Activated effector memory CD4-positive, alpha-beta T cell treated with anti-CD3 and anti-CD28 coated beads, Interleukin-2, amount 50 U/mL, for 16 hours (primary cell): ENCODE results near the gene UCMA.

Source experiments
- DNase-seq: peaks from one replicate; pipeline ENCODE4 v3.0.0-alpha.2; 2020

UCMA gene

DNA sequence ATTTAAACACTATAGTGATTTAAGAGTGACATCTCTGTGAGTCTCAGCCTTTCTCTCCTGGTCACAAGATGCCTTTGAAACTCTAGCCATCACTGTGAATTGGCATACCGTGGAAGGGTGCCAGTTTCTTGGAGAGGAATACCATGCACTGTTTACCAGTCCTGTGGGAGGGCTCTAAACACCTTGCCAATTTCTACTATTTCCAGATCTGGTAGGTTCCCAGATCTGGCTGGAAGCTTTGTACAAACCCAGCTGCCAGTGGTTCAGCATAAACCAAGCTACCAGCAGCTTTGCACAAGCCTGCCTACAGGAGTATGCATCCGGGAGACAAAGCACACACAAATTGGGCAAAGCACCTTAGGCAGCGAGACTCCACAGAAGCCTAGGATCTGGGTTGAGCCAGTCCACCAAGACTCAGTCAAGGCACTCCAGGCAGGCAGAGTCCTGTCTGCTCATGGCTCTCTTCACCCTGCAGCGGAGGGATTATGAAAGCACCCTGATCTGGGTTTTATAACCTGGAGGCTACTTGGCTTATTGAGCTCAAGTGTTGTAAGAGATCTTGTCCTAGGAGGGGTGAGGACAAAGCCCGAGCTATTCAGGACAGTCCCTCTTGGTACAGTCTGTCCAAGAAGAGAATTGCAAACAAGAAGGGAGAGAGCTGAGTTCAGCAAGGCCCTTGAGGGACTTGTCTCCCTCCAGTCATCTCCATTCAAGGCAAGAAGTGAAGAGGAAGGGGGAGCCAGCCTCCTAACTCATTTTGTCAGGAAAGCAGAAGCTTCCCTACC is 49.3 kb downstream of the UCMA start:
- no peak for DNase-seq

DNA sequence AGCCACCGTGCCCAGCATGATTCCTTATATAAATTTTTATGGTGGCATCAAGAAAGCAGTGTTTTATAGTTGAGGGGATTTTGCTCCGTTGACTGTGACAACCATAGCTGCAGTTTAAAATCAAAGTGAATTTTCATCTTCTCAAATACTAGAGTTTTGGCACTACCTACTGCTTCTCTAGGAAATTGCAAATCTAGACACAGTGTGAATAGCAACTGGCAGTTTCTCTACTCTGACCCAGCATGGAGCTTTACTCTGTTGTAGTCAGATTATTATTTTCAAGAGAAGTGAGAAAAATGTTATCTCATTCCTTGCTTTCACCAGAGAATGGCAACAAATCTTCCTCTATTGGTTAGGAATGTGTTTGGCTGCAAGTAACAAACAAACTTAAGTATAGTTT is 49.9 kb downstream of the UCMA start:
- no peak for DNase-seq

DNA sequence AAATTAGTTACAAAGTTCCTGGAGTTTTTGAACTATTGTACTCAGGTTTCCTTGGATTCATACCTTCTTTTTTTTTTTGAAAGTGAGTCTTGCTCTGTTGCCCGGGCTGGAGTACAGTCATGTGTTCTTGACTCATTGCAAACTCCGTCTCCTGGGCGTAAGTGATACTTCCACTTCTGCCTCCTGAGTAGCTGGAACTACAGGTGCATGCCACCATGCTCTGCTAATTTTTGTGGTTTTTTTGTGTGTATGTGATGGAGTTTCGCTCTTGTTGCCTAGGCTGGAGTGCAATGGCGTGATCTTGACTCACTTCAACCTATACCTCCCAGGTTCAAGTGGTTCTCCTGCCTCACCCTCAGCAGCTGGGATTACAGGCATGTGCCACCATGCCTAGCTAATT is 50.5 kb downstream of the UCMA start:
- DNase-seq, result no peak

DNA sequence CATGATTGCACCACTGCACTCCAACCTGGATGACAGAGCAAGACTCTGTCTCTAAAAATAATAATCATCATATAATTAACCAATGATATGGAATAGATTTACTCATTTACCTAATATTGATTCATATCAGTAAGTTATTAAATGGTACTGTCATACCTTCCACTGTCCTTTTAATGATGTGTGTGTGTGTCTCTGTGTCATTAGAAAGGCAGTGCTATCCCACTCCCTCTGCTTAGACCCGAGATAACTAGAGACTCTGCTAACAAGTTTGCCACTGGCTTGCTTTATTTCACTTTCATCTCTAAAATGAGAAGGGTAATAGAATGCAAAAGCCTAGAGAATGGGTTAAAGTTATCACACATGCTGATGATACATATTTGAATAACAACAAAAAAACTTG is 51.8 kb downstream of the UCMA start:
- no peak for DNase-seq

DNA sequence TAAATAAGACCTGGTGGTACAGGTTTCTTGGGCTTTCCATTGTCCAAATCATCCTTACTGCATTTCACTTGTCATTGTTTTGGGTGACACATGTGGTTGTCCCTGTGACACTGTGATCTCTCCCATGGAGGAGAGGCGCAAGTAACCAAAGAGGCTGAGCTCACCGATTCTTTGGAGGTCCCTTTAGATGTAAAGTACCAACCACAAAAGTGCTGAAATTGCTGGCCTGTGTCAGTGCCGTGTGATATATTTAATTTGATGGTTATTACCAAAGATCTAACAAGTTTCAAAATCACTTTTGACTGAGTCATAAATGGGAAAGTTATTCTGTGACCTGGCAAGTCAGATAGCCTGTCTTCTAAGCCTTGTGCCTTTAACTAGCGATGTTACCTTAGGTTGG is 53.4 kb downstream of the UCMA start:
- no peak for DNase-seq

DNA sequence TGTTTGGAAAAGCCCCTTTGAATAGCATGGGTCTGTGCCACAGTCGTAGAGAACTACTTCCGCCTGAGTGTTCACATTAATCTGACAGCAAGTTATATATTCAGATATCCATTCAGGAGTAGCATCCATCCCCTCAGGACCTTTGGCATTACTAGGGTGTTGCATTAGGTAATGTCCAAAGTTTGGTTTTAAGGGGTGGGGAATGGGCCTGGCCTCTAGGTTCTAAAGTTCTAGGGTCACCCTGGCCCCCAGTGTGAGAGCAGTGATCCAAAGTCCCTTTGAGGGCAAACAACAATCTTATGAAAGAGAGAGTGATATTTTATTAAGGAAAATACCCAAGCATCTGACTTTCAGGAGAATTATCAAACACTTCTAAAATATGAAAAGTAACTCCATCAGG is 60.6 kb downstream of the UCMA start:
- no peak for DNase-seq
